Measurements from ENCODE around the gene NT5E.

Gene NT5E

GRCh38 chr6:85436411-85436810 is 13.5 kb upstream of the NT5E start:
- no peak overlapping the region for H3K27ac ChIP-seq
- TF ChIP-seq CTCF (conservative IDR thresholded peaks at IDR 0.05) (no peak), ZFX (IDR thresholded peaks at IDR 0.05) (no peak)

- TF ChIP-seq ZFX (IDR thresholded peaks at IDR 0.05) (no peak), CTCF (conservative IDR thresholded peaks at IDR 0.05) (no peak)
- H3K27ac ChIP-seq, result no peak overlapping the region
Observed at GRCh38 chr6:85436939-85437495, 12.9 kb upstream of the NT5E start.

GRCh38 chr6:85443349-85444117 is 6.3 kb upstream of the NT5E start:
- no peak overlapping the region for H3K27ac ChIP-seq
- TF ChIP-seq ZFX (IDR thresholded peaks at IDR 0.05), result no peak
- no peak for TF ChIP-seq CTCF (conservative IDR thresholded peaks at IDR 0.05)

- TF ChIP-seq CTCF (conservative IDR thresholded peaks at IDR 0.05) (no peak), ZFX (IDR thresholded peaks at IDR 0.05) (no peak)
- no peak overlapping the region for H3K27ac ChIP-seq
Observed at GRCh38 chr6:85449388-85449817, 480 bp upstream of the NT5E start.

GRCh38 chr6:85451565-85452306 is 1.9 kb downstream of the NT5E start:
- H3K27ac ChIP-seq, result no peak overlapping the region

GRCh38 chr6:85452441-85452881 is 2.6 kb downstream of the NT5E start:
- TF ChIP-seq ZFX (IDR thresholded peaks at IDR 0.05) (no peak), CTCF (conservative IDR thresholded peaks at IDR 0.05) (no peak)
- H3K27ac ChIP-seq, result no peak overlapping the region

More at GRCh38 chr6:85451565-85452306, 1.9 kb downstream of the NT5E start:
- no peak for TF ChIP-seq ZFX (IDR thresholded peaks at IDR 0.05)
- no peak for TF ChIP-seq CTCF (conservative IDR thresholded peaks at IDR 0.05)

- TF ChIP-seq ZFX (IDR thresholded peaks at IDR 0.05) (no peak), CTCF (conservative IDR thresholded peaks at IDR 0.05) (no peak)
- H3K27ac ChIP-seq, result no peak overlapping the region
Observed at GRCh38 chr6:85453052-85453451, 3.2 kb downstream of the NT5E start.

Measured in C4-2B (cell line).